ENCODE results near the gene TMEM212.

TMEM212 gene

GRCh38 chr3:171803044-171803443, 40.1 kb upstream of the TMEM212 start:
- DNase-seq (ENCODE audit: low read depth, low spot score) = no peak
- Histone ChIP-seq H3K4me3 (ENCODE audit: insufficient read length, low read depth) (no peak overlapping the region), H3K9me3 (ENCODE audit: insufficient read depth, low read length) (no peaks in the 10 kb centered on the region), H3K9ac (ENCODE audit: insufficient read length, low read depth) (no peak overlapping the region), H3K4me1 (ENCODE audit: insufficient read depth, insufficient read length) (no peaks in the 10 kb centered on the region), H3K27me3 (ENCODE audit: insufficient read depth, insufficient read length) (no peaks in the 10 kb centered on the region), H3K36me3 (ENCODE audit: insufficient read depth, insufficient read length, low read length) (no peaks in the 10 kb centered on the region)
- TF ChIP-seq YY1 (IDR thresholded peaks at IDR 0.05; ENCODE audit: insufficient read depth, insufficient read length) = no peak
- TF ChIP-seq ZNF274 (IDR thresholded peaks at IDR 0.05; ENCODE audit: low read depth, low read length) = no peak
- no peak for TF ChIP-seq SUZ12 (IDR thresholded peaks at IDR 0.05; ENCODE audit: extremely low read depth, insufficient read depth, insufficient read length)

GRCh38 chr3:171804618-171805389, 38.3 kb upstream of the TMEM212 start:
- no peaks in the 10 kb centered on the region for H3K4me1 ChIP-seq (ENCODE audit: insufficient read depth, insufficient read length)
- no peak overlapping the region for H3K9ac ChIP-seq (ENCODE audit: insufficient read length, low read depth)
- H3K36me3 ChIP-seq (ENCODE audit: insufficient read depth, insufficient read length, low read length) = no peaks in the 10 kb centered on the region
- DNase-seq (ENCODE audit: low read depth, low spot score) = no peak
- no peak for TF ChIP-seq YY1 (IDR thresholded peaks at IDR 0.05; ENCODE audit: insufficient read depth, insufficient read length)
- no peak for TF ChIP-seq SUZ12 (IDR thresholded peaks at IDR 0.05; ENCODE audit: extremely low read depth, insufficient read depth, insufficient read length)
- TF ChIP-seq ZNF274 (IDR thresholded peaks at IDR 0.05; ENCODE audit: low read depth, low read length) = no peak
- H3K9me3 ChIP-seq (ENCODE audit: insufficient read depth, low read length) = no peaks in the 10 kb centered on the region
- H3K4me3 ChIP-seq (ENCODE audit: insufficient read length, low read depth) = no peak overlapping the region
- H3K27me3 ChIP-seq (ENCODE audit: insufficient read depth, insufficient read length) = peaks cover 9% of the 10 kb centered on the region

- Histone ChIP-seq H3K9ac (ENCODE audit: insufficient read length, low read depth) (no peak overlapping the region), H3K36me3 (ENCODE audit: insufficient read depth, insufficient read length, low read length) (no peaks in the 10 kb centered on the region), H3K9me3 (ENCODE audit: insufficient read depth, low read length) (no peaks in the 10 kb centered on the region), H3K4me1 (ENCODE audit: insufficient read depth, insufficient read length) (no peaks in the 10 kb centered on the region), H3K27me3 (ENCODE audit: insufficient read depth, insufficient read length) (peaks cover 17% of the 10 kb centered on the region), H3K4me3 (ENCODE audit: insufficient read length, low read depth) (no peak overlapping the region)
- TF ChIP-seq SUZ12 (IDR thresholded peaks at IDR 0.05; ENCODE audit: extremely low read depth, insufficient read depth, insufficient read length) (no peak), ZNF274 (IDR thresholded peaks at IDR 0.05; ENCODE audit: low read depth, low read length) (no peak), YY1 (IDR thresholded peaks at IDR 0.05; ENCODE audit: insufficient read depth, insufficient read length) (no peak)
- no peak for DNase-seq (ENCODE audit: low read depth, low spot score)
Observed at GRCh38 chr3:171805687-171806086, 37.5 kb upstream of the TMEM212 start.

- no peak overlapping the region for H3K4me3 ChIP-seq (ENCODE audit: insufficient read length, low read depth)
- H3K9me3 ChIP-seq (ENCODE audit: insufficient read depth, low read length) = no peaks in the 10 kb centered on the region
- peaks cover 25% of the 10 kb centered on the region for H3K27me3 ChIP-seq (ENCODE audit: insufficient read depth, insufficient read length)
- TF ChIP-seq SUZ12 (IDR thresholded peaks at IDR 0.05; ENCODE audit: extremely low read depth, insufficient read depth, insufficient read length) (no peak), ZNF274 (IDR thresholded peaks at IDR 0.05; ENCODE audit: low read depth, low read length) (no peak), YY1 (IDR thresholded peaks at IDR 0.05; ENCODE audit: insufficient read depth, insufficient read length) (no peak)
- no peak for DNase-seq (ENCODE audit: low read depth, low spot score)
- no peak overlapping the region for H3K9ac ChIP-seq (ENCODE audit: insufficient read length, low read depth)
- no peaks in the 10 kb centered on the region for H3K36me3 ChIP-seq (ENCODE audit: insufficient read depth, insufficient read length, low read length)
- H3K4me1 ChIP-seq (ENCODE audit: insufficient read depth, insufficient read length) = peaks cover 3% of the 10 kb centered on the region
Observed at GRCh38 chr3:171806200-171807128, 36.7 kb upstream of the TMEM212 start.

- TF ChIP-seq YY1 (IDR thresholded peaks at IDR 0.05; ENCODE audit: insufficient read depth, insufficient read length) (no peak), SUZ12 (IDR thresholded peaks at IDR 0.05; ENCODE audit: extremely low read depth, insufficient read depth, insufficient read length) (no peak), ZNF274 (IDR thresholded peaks at IDR 0.05; ENCODE audit: low read depth, low read length) (no peak)
- Histone ChIP-seq H3K9ac (ENCODE audit: insufficient read length, low read depth) (no peak overlapping the region), H3K4me1 (ENCODE audit: insufficient read depth, insufficient read length) (peaks cover 3% of the 10 kb centered on the region)
Observed at GRCh38 chr3:171807129-171807675, 35.9 kb upstream of the TMEM212 start.

GRCh38 chr3:171807806-171808205, 35.3 kb upstream of the TMEM212 start:
- TF ChIP-seq SUZ12 (IDR thresholded peaks at IDR 0.05; ENCODE audit: extremely low read depth, insufficient read depth, insufficient read length) = no peak
- no peak for TF ChIP-seq YY1 (IDR thresholded peaks at IDR 0.05; ENCODE audit: insufficient read depth, insufficient read length)
- no peak for TF ChIP-seq ZNF274 (IDR thresholded peaks at IDR 0.05; ENCODE audit: low read depth, low read length)
- Histone ChIP-seq H3K9me3 (ENCODE audit: insufficient read depth, low read length) (no peaks in the 10 kb centered on the region), H3K27me3 (ENCODE audit: insufficient read depth, insufficient read length) (peaks cover 30% of the 10 kb centered on the region), H3K36me3 (ENCODE audit: insufficient read depth, insufficient read length, low read length) (no peaks in the 10 kb centered on the region), H3K9ac (ENCODE audit: insufficient read length, low read depth) (no peak overlapping the region), H3K4me1 (ENCODE audit: insufficient read depth, insufficient read length) (peaks cover 3% of the 10 kb centered on the region), H3K4me3 (ENCODE audit: insufficient read length, low read depth) (no peak overlapping the region)
- DNase-seq (ENCODE audit: low read depth, low spot score) = no peak

More at GRCh38 chr3:171807129-171807675, 35.9 kb upstream of the TMEM212 start:
- no peaks in the 10 kb centered on the region for H3K9me3 ChIP-seq (ENCODE audit: insufficient read depth, low read length)
- DNase-seq (ENCODE audit: low read depth, low spot score) = no peak
- peaks cover 30% of the 10 kb centered on the region for H3K27me3 ChIP-seq (ENCODE audit: insufficient read depth, insufficient read length)
- H3K36me3 ChIP-seq (ENCODE audit: insufficient read depth, insufficient read length, low read length) = no peaks in the 10 kb centered on the region
- H3K4me3 ChIP-seq (ENCODE audit: insufficient read length, low read depth) = no peak overlapping the region

GRCh38 chr3:171809611-171809860, 33.6 kb upstream of the TMEM212 start:
- peaks cover 3% of the 10 kb centered on the region for H3K4me1 ChIP-seq (ENCODE audit: insufficient read depth, insufficient read length)
- TF ChIP-seq YY1 (IDR thresholded peaks at IDR 0.05; ENCODE audit: insufficient read depth, insufficient read length) = no peak
- no peak for TF ChIP-seq ZNF274 (IDR thresholded peaks at IDR 0.05; ENCODE audit: low read depth, low read length)
- no peak for TF ChIP-seq SUZ12 (IDR thresholded peaks at IDR 0.05; ENCODE audit: extremely low read depth, insufficient read depth, insufficient read length)
- peaks cover 30% of the 10 kb centered on the region for H3K27me3 ChIP-seq (ENCODE audit: insufficient read depth, insufficient read length)
- no peaks in the 10 kb centered on the region for H3K36me3 ChIP-seq (ENCODE audit: insufficient read depth, insufficient read length, low read length)
- H3K4me3 ChIP-seq (ENCODE audit: insufficient read length, low read depth) = peak overlapping the region; percentile 76
- H3K9me3 ChIP-seq (ENCODE audit: insufficient read depth, low read length) = no peaks in the 10 kb centered on the region
- H3K9ac ChIP-seq (ENCODE audit: insufficient read length, low read depth) = peak overlapping the region; percentile 79
- no peak for DNase-seq (ENCODE audit: low read depth, low spot score)
